CD8-positive, alpha-beta memory T cell (primary cell): Measurements from ENCODE around the gene ZBTB5. TPM values are rescaled to one million over a fixed set of nuclear protein-coding genes. Genes with fewer than 3 reads are reported as not detected.

Source experiments
- CTCF ChIA-PET: fragments of 350-600 bp; sonication (Branson Sonifier 250); formaldehyde crosslinking; loops from one replicate; lab custom pipeline; 2021; ENCODE audit warnings: antibody characterized with exemption; lab: Charles Lee
- POLR2A ChIA-PET: fragments of 350-600 bp; sonication (Branson Sonifier 250); formaldehyde crosslinking; loops from one replicate; lab custom pipeline; 2021; ENCODE audit warnings: antibody characterized with exemption; lab: Charles Lee
- DNase-seq, 5 donors: peaks; one replicate each; pipeline versions ENCODE4 v3.0.0 to v3.0.0-alpha.2; 2020 to 2022; ENCODE audit warnings: mixed read lengths in 1 of 5
- H3K27ac ChIP-seq: one replicate; pipeline ENCODE4 v1.7.0; 2013; ENCODE audit warnings: low read depth, mild to moderate bottlenecking, low read length, moderate library complexity
- H3K27me3 ChIP-seq: 2 replicates; pipeline ENCODE4 v1.7.0; 2013; ENCODE audit warnings: low read length, mild to moderate bottlenecking; ENCODE audit not compliant: insufficient read depth, poor library complexity, severe bottlenecking
- H3K36me3 ChIP-seq: 2 replicates; pipeline ENCODE4 v1.7.0; 2013; ENCODE audit warnings: mild to moderate bottlenecking, low read length, moderate library complexity; ENCODE audit not compliant: insufficient read depth
- H3K4me1 ChIP-seq: 2 replicates; pipeline ENCODE4 v1.7.0; 2013; ENCODE audit warnings: mild to moderate bottlenecking, low read length, moderate library complexity; ENCODE audit not compliant: insufficient read depth
- H3K4me3 ChIP-seq: 2 replicates; pipeline ENCODE4 v1.7.0; 2013; ENCODE audit warnings: mild to moderate bottlenecking, low read length
- H3K9me3 ChIP-seq: 2 replicates; pipeline ENCODE4 v1.7.0; 2013; ENCODE audit warnings: mild to moderate bottlenecking, low read length
- H3K27ac Mint-ChIP-seq, 8 donors: one replicate each; pipeline ENCODE4 v1.8.0; 2020 to 2021; ENCODE audit warnings: mixed read lengths in 8 of 8, mild to moderate bottlenecking in 6 of 8, inconsistent platforms in 3 of 8, moderate library complexity in 3 of 8
- H3K27me3 Mint-ChIP-seq, 2 donors: one replicate each; pipeline ENCODE4 v1.8.0; 2020 to 2021; ENCODE audit warnings: mixed read lengths in 2 of 2, mild to moderate bottlenecking in 1 of 2, moderate library complexity in 1 of 2
- H3K36me3 Mint-ChIP-seq, 3 donors: one replicate each; pipeline ENCODE4 v1.8.0; 2020 to 2021; ENCODE audit warnings: mixed read lengths in 3 of 3, inconsistent platforms in 1 of 3, mild to moderate bottlenecking in 1 of 3
- H3K4me1 Mint-ChIP-seq, 3 donors: one replicate each; pipeline ENCODE4 v1.8.0; 2020 to 2021; ENCODE audit warnings: mixed read lengths in 3 of 3, inconsistent platforms in 1 of 3, mild to moderate bottlenecking in 1 of 3
- H3K4me3 Mint-ChIP-seq, 7 donors: one replicate each; pipeline ENCODE4 v1.8.0; 2020 to 2021; ENCODE audit warnings: mixed read lengths in 7 of 7, mild to moderate bottlenecking in 6 of 7, moderate library complexity in 4 of 7, inconsistent platforms in 2 of 7
- H3K9me3 Mint-ChIP-seq, 5 donors: one replicate each; pipeline ENCODE4 v1.8.0; 2020 to 2022; ENCODE audit warnings: mixed read lengths in 5 of 5, mild to moderate bottlenecking in 3 of 5, moderate library complexity in 2 of 5, inconsistent platforms in 1 of 5
- polyA plus RNA-seq: library from polyadenylated mRNA; unstranded; fragments of 300-500 nt; fragmentation: Illumina TruSeq; gene quantifications from one replicate; pipeline ENCODE4 v1.2.3, GENCODE V29; 2021
- total RNA-seq, 2 experiments: library from RNA; stranded (reverse); gene quantifications; one replicate each; pipeline ENCODE4 v1.2.3, GENCODE V29; 2021

Gene ZBTB5
- total and polyA plus RNA-seq, 3 experiments from 2014 or later, result 0.81 to 7.9 (median 7.0) TPM

DNA sequence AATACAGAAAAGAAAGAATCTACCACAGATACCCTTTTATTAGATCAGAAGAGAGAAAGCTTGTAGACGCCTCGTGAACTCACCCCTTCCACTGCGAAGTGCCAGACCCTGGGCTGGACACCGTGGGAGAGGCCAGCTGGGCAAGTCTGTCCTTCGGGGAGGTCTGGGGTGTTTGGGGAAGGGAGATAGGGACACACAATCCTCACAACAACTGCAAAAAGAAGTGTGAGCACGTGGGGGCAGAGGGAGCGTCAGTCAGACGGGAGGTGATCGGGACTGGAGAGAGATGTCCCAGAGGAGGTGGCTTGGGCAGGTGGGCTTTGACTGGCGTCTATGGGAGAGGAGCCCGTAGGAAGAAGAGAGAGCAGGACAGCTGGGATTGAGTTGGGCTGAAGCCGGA is 70.0 kb downstream of the ZBTB5 start:
- H3K36me3 Mint-ChIP-seq, result peaks cover 0 to 4% (median 0%) of the 10 kb centered on the region in 3 donors

DNA sequence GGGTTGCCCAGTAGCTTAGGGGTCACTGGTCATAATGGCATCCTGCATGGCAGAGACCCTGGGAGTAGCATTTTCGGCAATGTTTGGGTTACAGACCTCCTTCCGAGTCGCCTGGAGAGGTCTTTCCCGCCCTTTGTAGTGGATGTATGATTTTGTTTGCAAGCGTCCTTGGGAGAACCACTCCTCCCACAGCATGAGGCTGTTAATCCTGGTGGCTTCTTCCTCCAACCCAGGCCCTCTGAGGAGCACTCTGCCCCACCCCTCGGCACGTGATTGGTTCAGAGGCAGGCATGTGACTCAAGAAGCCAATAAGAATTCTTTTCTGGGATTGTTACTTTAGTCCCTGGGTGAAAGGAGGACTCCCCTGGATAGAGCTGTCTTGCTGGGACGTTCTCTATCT is 73.0 kb downstream of the ZBTB5 start:
- Histone ChIP-seq H3K36me3 (no peaks in the 10 kb centered on the region), H3K9me3 (no peaks in the 10 kb centered on the region), H3K4me1 (no peaks in the 10 kb centered on the region), H3K27ac (no peak overlapping the region), H3K27me3 (no peaks in the 10 kb centered on the region), H3K4me3 (no peak overlapping the region)
- H3K27me3 Mint-ChIP-seq, result peaks cover 0 to 2% of the 10 kb centered on the region in 2 donors
- no peaks in the 10 kb centered on the region for H3K9me3 Mint-ChIP-seq
- POLR2A ChIA-PET, result no interaction called here
- no peak overlapping the region for H3K4me3 Mint-ChIP-seq
- H3K36me3 Mint-ChIP-seq, result no peaks in the 10 kb centered on the region
- CTCF ChIA-PET, result interaction anchor here (0.9 kb wide), 1 partner anchor 396 kb away, joined by 3 read pairs; no protein-coding TSS in a partner anchor
- H3K27ac Mint-ChIP-seq, result no peak overlapping the region
- peaks cover 1 to 7% (median 3%) of the 10 kb centered on the region in 3 donors for H3K4me1 Mint-ChIP-seq
- DNase-seq, result no peak

More for the DNA sequence above, 70.0 kb downstream of the ZBTB5 start:
- peaks cover 0 to 2% of the 10 kb centered on the region in 2 donors for H3K27me3 Mint-ChIP-seq
- peaks cover 1 to 7% (median 3%) of the 10 kb centered on the region in 3 donors for H3K4me1 Mint-ChIP-seq
- Histone ChIP-seq H3K36me3 (no peaks in the 10 kb centered on the region), H3K27me3 (no peaks in the 10 kb centered on the region), H3K4me1 (no peaks in the 10 kb centered on the region), H3K9me3 (no peaks in the 10 kb centered on the region), H3K27ac (no peak overlapping the region), H3K4me3 (no peak overlapping the region)
- H3K4me3 Mint-ChIP-seq, result no peak overlapping the region
- H3K27ac Mint-ChIP-seq, result peak overlapping the region in 2 of 8 donors; percentile 50 to 85
- no peaks in the 10 kb centered on the region for H3K9me3 Mint-ChIP-seq
- CTCF ChIA-PET, result interaction anchor here (1.5 kb wide), 2 partner anchors 12 to 17 kb away, joined by 3 read pairs; no protein-coding TSS in a partner anchor
- DNase-seq, result no peak
- POLR2A ChIA-PET, result no interaction called here

DNA sequence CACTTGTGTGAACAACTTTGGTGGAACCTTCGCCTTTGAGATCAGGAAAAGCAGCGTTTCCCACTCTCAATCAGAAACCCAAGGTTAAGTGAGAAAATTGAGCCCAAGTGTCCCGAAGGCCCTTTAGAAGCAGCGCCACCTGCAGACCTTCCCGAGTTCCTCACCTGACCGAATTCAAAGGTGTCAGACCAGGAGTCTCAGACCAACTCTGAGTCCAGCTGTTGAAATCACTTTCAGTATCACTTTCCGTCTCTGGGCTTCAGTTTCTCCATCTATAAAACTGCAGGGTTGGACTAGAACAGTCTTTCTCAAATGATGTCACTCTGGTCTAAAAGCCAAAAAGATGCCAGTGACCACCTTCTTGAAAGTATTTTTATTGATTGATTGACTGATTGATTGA is 74.5 kb downstream of the ZBTB5 start:
- no peaks in the 10 kb centered on the region for H3K36me3 Mint-ChIP-seq
- H3K27me3 Mint-ChIP-seq, result peaks cover 0 to 2% of the 10 kb centered on the region in 2 donors
- Histone ChIP-seq H3K4me1 (no peaks in the 10 kb centered on the region), H3K27ac (no peak overlapping the region), H3K4me3 (no peak overlapping the region), H3K27me3 (no peaks in the 10 kb centered on the region), H3K36me3 (no peaks in the 10 kb centered on the region), H3K9me3 (no peaks in the 10 kb centered on the region)
- no peak overlapping the region for H3K27ac Mint-ChIP-seq
- CTCF ChIA-PET, result no interaction called here
- POLR2A ChIA-PET, result no interaction called here
- peak in 3 of 5 donors; percentile 10 to 13 (median 11) for DNase-seq
- H3K4me3 Mint-ChIP-seq, result no peak overlapping the region
- no peaks in the 10 kb centered on the region for H3K9me3 Mint-ChIP-seq
- peaks cover 1 to 7% (median 3%) of the 10 kb centered on the region in 3 donors for H3K4me1 Mint-ChIP-seq

Other genes starting within 250 kb of the ZBTB5 start
- 10 to 100 TPM; 87.4 to 94.1 TPM for gene GRHPR, start 42.8 kb downstream of the ZBTB5 start, total RNA-seq
- 77.4 TPM for gene GRHPR, start 42.8 kb downstream of the ZBTB5 start, polyA plus RNA-seq
- gene POLR1E, start 20.5 kb upstream of the ZBTB5 start, total RNA-seq, result 10 to 100 TPM; 82.5 to 84.6 TPM
- gene POLR1E, start 20.5 kb upstream of the ZBTB5 start, polyA plus RNA-seq, result 21.4 TPM
- 1 to 10 TPM; 2.3 to 2.8 TPM for gene FBXO10, start 110.9 kb upstream of the ZBTB5 start, total RNA-seq
- gene FBXO10, start 110.9 kb upstream of the ZBTB5 start, polyA plus RNA-seq, result 0.82 TPM
- gene TOMM5, start 127.1 kb upstream of the ZBTB5 start, total RNA-seq, result 100 to 1,000 TPM; 222 to 227 TPM
- gene TOMM5, start 127.1 kb upstream of the ZBTB5 start, polyA plus RNA-seq, result 200 TPM
- not detected for gene FRMPD1, start 185.5 kb upstream of the ZBTB5 start, total RNA-seq
- not detected for gene FRMPD1, start 185.5 kb upstream of the ZBTB5 start, polyA plus RNA-seq